Ammon's horn (tissue), 1 donor: ENCODE measurements around the gene AQR.
"Not testable (repeated sequence)": the region's sequence is repeated elsewhere in the genome, so short reads cannot be mapped to it uniquely, and the experiment has no call there.

Source experiments
- DNase-seq: peaks from one replicate; pipeline ENCODE4 v3.0.0-alpha.2; 2016; ENCODE audit warnings: low spot score

The AQR gene

GRCh38 chr15:34812868-34813365 is 156.6 kb downstream of the AQR start:
- DNase-seq, result not testable (repeated sequence)

GRCh38 chr15:34812369-34812768 is 157.2 kb downstream of the AQR start:
- no peak for DNase-seq

DNA sequence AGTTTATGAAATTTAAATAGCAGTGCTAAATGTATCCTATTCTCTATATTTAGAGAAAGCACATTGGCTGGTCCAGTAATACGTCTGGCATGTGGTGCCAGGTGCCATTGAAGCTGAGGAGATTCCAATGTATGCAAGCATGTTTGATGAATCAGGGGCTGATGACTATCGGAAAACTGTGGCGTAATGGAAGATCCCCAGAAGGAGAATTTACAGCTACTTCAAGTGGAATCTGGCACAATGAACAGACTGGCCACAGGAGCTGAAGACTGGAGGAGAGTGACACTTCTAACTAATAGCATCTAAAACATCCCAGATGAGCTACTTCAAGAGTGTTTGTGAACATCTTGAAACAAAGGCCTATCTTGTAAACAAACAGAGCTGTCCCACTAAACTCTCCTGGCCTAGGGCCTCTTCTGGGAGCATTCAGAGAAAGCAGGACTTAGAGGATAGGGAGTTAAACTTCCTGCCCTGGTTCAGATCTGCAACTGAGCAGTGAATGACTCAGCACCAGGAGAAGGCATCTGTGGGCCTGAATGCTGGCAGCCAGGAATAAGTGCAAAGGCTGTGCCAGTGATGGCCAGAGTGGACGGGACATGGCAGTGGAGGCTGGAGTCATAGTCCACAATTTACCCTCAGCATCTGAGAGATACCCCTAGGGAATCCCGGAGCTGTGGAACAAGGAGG is 159.0 kb downstream of the AQR start:
- DNase-seq, result no peak

- DNase-seq, result no peak
Observed at GRCh38 chr15:34809186-34809585, 160.4 kb downstream of the AQR start.

GRCh38 chr15:34808016-34808415 is 161.5 kb downstream of the AQR start:
- DNase-seq, result no peak

DNA sequence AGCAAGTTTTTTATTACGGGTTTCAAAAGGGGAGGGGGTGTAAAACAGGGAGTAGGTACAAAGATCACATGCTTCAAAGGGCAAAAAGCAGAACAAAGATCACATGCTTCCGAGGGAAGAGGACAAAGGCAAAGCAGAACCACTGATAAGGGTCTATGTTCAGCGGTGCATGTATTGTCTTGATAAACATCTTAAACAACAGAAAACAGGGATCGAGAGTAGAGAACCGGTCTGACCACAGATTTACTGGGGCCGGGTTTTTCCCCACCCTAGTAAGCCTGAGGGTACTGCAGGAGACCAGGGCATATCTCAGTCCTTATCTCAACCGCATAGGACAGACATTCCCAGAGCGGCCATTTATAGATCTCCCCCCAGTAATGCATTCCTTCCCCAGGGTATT is 162.3 kb downstream of the AQR start:
- not testable (repeated sequence) for DNase-seq

GRCh38 chr15:34804776-34805175 is 164.8 kb downstream of the AQR start:
- DNase-seq, result no peak

- no peak for DNase-seq
Observed at GRCh38 chr15:34804113-34804512, 165.4 kb downstream of the AQR start.

DNA sequence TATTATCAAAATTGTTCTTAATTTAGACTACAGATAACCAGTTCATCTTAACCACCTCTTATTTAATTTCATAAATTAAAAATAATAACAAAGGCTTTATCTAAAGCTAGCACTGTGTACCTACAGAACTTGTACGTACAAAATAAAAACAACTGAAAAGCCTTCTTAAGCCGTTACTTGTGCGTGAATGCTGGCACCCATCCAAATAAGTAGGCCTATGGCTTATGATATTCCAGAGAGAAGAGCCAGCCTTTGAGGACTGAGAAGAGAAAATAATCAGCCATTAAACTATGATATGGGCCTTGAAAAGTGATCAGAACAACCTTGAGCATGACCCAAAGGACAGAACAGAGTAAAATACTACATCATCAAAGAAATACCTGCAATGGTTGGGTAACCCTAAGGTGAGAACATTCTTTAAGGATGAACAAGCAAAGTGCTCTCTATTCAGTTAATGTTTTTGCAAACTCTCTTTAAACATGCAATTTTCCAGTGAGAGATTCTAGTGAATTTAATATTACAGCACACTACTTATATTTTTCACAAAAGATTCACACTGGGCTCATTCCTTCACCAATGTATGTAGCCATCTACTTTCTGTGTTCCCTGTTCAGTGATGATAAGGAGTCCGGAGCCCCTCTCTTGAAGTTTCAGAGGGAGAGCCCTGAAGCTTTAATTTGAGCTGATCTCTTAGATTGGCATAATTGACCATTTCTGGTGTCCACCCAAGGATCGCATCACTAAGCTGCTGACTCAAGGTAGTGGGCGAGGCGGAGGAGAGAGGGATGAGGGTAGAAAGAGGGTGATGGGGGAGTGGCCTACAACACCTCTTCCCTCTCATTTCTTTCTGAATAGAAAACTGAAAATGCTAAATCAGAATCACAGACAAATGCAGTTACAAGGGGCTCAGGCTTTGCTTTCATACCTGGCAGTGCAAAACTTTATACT is 166.5 kb downstream of the AQR start:
- no peak for DNase-seq

- DNase-seq, result no peak
Observed at GRCh38 chr15:34802371-34802770, 167.2 kb downstream of the AQR start.
